Duodenal mucosa (tissue), 2 donors: ENCODE data around the gene EBNA1BP2.

ENCODE experiments used
- H3K27ac ChIP-seq: one replicate; pipeline ENCODE4 v1.7.0; 2013; ENCODE audit warnings: low read depth, low read length
- H3K27me3 ChIP-seq, 2 donors: one replicate each; pipeline ENCODE4 v1.7.0; 2013; ENCODE audit warnings: low read length in 2 of 2, control low read depth in 1 of 2; ENCODE audit not compliant: insufficient read depth in 2 of 2, control insufficient read depth in 1 of 2
- H3K36me3 ChIP-seq, 2 donors: one replicate each; pipeline ENCODE4 v1.7.0; 2013; ENCODE audit warnings: low read length in 2 of 2, control low read depth in 1 of 2; ENCODE audit not compliant: insufficient read depth in 2 of 2, control insufficient read depth in 1 of 2
- H3K4me1 ChIP-seq, 2 donors: one replicate each; pipeline ENCODE4 v1.7.0; 2013; ENCODE audit warnings: low read length in 2 of 2, control low read depth in 1 of 2; ENCODE audit not compliant: insufficient read depth in 2 of 2, control insufficient read depth in 1 of 2
- H3K4me3 ChIP-seq, 2 donors: one replicate each; pipeline ENCODE4 v1.7.0; 2013; ENCODE audit warnings: low read length in 2 of 2, low read depth in 1 of 2
- H3K9ac ChIP-seq, 2 donors: one replicate each; pipeline ENCODE4 v1.7.0; 2013; ENCODE audit warnings: low read length in 2 of 2, low read depth in 1 of 2
- H3K9me3 ChIP-seq, 2 donors: one replicate each; pipeline ENCODE4 v1.7.0; 2013; ENCODE audit warnings: low read length in 2 of 2, control low read depth in 1 of 2; ENCODE audit not compliant: control insufficient read depth in 1 of 2

EBNA1BP2 gene

DNA sequence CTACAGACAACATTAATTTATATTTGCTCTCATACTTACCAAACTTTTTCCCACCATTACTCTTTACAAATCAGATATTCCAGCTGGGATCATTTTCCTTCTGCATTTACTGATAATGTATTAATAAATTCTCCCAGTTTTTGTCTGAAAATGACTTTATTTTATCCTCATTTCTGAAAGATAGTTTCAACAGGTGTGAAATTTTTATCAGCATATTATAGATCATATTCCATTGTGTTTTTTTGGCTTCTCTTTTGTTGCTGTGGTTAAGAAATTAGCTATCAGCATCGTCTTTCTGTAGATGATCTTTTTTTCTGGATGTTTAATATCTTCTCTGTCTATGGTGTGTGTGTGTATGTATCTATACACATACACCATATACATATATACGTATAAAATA is 2.8 kb upstream of the EBNA1BP2 start:
- Histone ChIP-seq H3K27me3 (peaks cover 11 to 15% of the 10 kb centered on the region in 2 donors), H3K4me3 (no peak overlapping the region), H3K9me3 (no peaks in the 10 kb centered on the region)

DNA sequence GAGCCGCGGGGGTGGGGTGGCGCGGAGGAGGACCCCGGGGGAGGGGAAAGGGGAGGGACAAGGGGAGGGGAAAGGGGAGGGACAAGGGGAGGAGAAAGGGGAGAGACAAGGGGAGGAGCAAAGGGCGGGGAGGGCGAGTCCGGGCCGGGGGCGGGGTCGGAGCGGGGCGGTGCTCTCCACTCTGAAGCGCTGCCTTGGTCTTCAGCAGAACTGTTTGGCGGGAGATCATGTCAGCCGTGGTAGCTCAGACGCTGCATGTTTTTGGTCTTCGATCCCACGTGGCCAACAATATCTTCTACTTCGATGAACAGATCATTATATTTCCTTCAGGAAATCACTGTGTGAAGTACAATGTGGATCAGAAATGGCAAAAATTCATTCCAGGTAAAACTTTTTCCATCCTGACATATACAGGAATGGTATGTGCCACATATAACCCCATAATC is 460 bp upstream of the EBNA1BP2 start:
- peaks cover 11 to 32% of the 10 kb centered on the region in 2 donors for H3K36me3 ChIP-seq
- H3K4me1 ChIP-seq = peaks cover 10 to 11% of the 10 kb centered on the region in 2 donors
- no peak overlapping the region for H3K27ac ChIP-seq
- no peak overlapping the region for H3K9ac ChIP-seq
- H3K27me3 ChIP-seq = peaks cover 11 to 14% of the 10 kb centered on the region in 2 donors
- peak overlapping the region; percentile 97 to 100 for H3K4me3 ChIP-seq
- H3K9me3 ChIP-seq = no peaks in the 10 kb centered on the region

More for the DNA sequence above, 2.8 kb upstream of the EBNA1BP2 start:
- Histone ChIP-seq H3K27ac (no peak overlapping the region), H3K9ac (no peak overlapping the region), H3K4me1 (peaks cover 10 to 11% of the 10 kb centered on the region in 2 donors), H3K36me3 (peaks cover 0 to 9% of the 10 kb centered on the region in 2 donors)

DNA sequence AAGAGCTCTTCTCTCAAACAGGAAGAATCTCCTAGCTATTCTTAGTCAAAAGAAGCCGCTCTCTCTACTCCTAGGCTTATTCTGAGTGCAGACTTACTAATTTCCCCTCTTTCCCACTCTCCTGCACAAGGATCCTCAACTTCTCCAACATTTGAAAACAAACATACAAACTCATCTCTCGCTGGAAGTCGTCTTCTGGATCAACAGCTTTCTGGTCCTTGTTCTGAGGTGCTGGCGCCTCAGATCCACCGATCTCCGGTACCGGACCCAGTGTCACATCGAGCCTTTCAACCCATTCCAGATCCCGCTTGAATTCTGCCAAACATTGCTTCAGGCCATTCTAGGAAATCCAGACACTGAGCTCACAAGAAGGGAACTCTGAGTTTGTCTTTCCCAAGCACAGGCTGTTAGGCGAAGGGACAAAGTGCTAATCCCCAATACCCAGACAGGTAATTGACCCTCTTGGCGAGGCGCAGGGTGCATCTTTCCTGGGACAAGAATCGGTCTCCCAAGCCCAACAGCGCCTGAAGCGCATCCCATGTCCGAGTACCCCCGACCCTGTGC is 696 bp downstream of the EBNA1BP2 start:
- H3K9me3 ChIP-seq = no peaks in the 10 kb centered on the region
- H3K9ac ChIP-seq = peak overlapping the region; percentile 76 to 92
- H3K36me3 ChIP-seq = peaks cover 22 to 43% of the 10 kb centered on the region in 2 donors
- peaks cover 10 to 11% of the 10 kb centered on the region in 2 donors for H3K4me1 ChIP-seq
- H3K27me3 ChIP-seq = peaks cover 4 to 6% of the 10 kb centered on the region in 2 donors
- H3K27ac ChIP-seq = no peak overlapping the region
- H3K4me3 ChIP-seq = peak overlapping the region; percentile 97 to 100

DNA sequence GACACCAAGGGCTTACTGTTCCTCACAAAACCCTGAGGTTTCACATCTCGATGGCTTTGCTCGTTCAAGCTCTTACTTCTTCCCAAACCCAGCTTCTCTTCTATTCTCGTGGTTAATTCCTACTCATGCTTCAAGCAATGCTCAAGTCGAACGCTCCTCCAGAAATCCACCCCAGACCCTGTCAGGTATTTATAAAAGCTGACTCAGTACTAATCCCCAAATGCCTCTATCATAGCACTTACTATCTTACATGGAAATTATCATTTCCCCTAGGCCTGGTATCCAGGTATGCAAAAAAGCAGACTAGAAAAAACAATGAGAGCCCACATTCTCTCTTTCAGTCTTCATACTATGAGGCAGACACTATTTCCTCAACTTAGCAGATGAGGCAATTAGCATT is 6.3 kb downstream of the EBNA1BP2 start:
- H3K27ac ChIP-seq = no peak overlapping the region
- no peaks in the 10 kb centered on the region for H3K27me3 ChIP-seq
- H3K9me3 ChIP-seq = no peaks in the 10 kb centered on the region
- peaks cover 38 to 71% of the 10 kb centered on the region in 2 donors for H3K36me3 ChIP-seq
- H3K4me1 ChIP-seq = peaks cover 0 to under 1% of the 10 kb centered on the region in 2 donors
- no peak overlapping the region for H3K9ac ChIP-seq
- no peak overlapping the region for H3K4me3 ChIP-seq

DNA sequence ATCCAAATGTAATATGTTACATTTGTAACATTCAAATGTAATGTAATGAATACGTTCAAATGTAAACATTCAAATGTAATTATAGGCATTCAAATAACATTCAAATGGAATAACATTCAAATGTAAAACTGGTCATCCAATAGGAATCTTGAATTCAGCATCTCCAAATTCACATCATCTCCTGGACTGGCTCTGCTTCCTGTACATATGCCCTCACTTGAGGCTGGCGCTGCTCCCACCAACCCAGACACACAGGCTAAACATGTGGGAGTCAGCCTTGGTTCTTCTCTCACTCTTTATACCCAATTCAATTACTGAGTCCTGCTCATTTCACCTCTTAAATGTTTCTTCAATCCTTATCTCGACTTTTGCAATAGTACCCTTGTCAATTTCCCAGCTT is 6.9 kb downstream of the EBNA1BP2 start:
- Histone ChIP-seq H3K9me3 (no peaks in the 10 kb centered on the region), H3K4me1 (no peaks in the 10 kb centered on the region), H3K27me3 (no peaks in the 10 kb centered on the region), H3K9ac (no peak overlapping the region), H3K4me3 (no peak overlapping the region), H3K36me3 (peaks cover 38 to 65% of the 10 kb centered on the region in 2 donors), H3K27ac (no peak overlapping the region)

DNA sequence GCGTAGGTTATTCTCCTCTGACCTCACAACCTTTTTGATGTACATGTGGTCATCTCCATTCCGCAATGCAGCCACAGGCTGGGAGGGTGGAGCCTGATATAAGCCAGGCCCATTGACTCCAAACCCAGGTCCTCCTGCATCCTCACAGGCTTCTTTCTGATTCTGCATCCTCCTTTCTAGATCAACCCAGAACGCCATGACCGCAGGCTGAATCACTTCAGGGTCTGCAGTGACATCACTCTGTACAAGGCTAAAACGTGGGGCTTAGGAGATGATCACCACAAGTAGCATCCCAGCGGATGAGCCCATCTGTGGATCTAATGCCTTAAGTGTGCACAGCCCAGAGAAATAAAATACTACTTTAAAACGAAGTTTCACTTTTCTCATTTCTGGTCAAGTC is 16.1 kb downstream of the EBNA1BP2 start:
- peaks cover 9 to 11% of the 10 kb centered on the region in 2 donors for H3K27me3 ChIP-seq
- H3K27ac ChIP-seq = no peak overlapping the region
- no peaks in the 10 kb centered on the region for H3K9me3 ChIP-seq
- H3K9ac ChIP-seq = no peak overlapping the region
- H3K36me3 ChIP-seq = no peaks in the 10 kb centered on the region
- H3K4me3 ChIP-seq = no peak overlapping the region
- no peaks in the 10 kb centered on the region for H3K4me1 ChIP-seq

DNA sequence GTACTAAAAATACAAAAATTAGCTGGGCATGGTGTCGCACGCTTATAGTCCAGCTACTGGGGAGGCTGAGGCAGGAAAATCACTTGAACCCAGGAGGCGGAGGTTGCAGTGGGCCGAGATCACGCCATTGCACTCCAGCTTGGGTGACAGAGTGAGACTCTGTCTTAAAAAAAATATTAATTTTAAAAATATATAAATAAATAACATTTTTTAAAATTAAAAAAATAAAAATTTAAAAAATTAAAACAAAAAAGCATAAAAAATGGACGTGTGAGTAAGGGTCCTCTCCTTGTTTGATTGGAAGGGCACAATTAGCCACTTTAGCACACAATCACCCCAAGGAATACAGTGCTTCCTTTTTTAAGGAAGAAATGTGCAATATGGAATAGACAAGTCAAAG is 18.6 kb downstream of the EBNA1BP2 start:
- Histone ChIP-seq H3K9ac (no peak overlapping the region), H3K4me1 (no peaks in the 10 kb centered on the region), H3K4me3 (no peak overlapping the region), H3K27me3 (peaks cover 13 to 15% of the 10 kb centered on the region in 2 donors), H3K27ac (no peak overlapping the region), H3K9me3 (no peaks in the 10 kb centered on the region), H3K36me3 (no peaks in the 10 kb centered on the region)

DNA sequence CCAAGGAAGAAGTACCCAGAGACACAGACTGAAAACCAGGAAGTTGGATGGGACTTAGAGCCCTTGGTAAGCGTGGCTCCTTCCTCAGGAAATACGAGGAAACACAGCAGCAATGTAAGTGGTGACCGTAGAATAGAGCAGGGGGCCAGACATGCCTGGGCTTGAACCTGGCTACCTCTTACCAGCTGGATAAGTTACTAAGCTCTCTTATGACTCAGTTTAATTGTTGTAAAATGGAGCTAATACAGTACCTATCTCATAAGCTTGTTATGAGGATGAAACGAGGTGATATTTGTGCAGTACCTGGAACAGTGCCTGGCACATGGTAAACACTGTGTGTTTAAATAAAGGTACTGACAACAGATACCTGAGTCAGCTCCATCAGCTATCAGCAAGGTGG is 19.2 kb downstream of the EBNA1BP2 start:
- Histone ChIP-seq H3K4me3 (no peak overlapping the region), H3K27ac (no peak overlapping the region), H3K27me3 (peaks cover 15 to 18% of the 10 kb centered on the region in 2 donors), H3K36me3 (no peaks in the 10 kb centered on the region), H3K9me3 (no peaks in the 10 kb centered on the region), H3K4me1 (no peaks in the 10 kb centered on the region), H3K9ac (no peak overlapping the region)

DNA sequence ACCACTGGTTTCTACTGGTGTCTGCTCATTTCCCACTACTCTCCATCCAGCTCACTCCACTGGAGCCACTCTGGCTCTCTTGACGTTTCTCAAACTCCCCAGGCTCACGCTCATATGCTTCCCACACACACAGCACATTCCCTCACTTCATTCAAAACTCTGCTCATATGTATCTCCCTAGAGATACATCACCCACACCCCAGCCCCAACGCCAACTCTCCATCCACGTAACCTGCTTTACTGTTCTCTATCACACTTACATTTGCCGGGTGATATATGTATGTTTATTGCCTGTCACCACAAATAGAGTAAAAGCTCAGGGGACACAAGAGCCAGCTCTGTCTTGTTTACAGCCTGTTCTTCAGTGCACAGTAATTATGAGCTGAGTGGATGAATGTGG is 22.2 kb downstream of the EBNA1BP2 start:
- Histone ChIP-seq H3K27me3 (peaks cover 20 to 37% of the 10 kb centered on the region in 2 donors), H3K36me3 (no peaks in the 10 kb centered on the region), H3K4me1 (no peaks in the 10 kb centered on the region), H3K4me3 (no peak overlapping the region), H3K27ac (no peak overlapping the region), H3K9ac (no peak overlapping the region), H3K9me3 (no peaks in the 10 kb centered on the region)

DNA sequence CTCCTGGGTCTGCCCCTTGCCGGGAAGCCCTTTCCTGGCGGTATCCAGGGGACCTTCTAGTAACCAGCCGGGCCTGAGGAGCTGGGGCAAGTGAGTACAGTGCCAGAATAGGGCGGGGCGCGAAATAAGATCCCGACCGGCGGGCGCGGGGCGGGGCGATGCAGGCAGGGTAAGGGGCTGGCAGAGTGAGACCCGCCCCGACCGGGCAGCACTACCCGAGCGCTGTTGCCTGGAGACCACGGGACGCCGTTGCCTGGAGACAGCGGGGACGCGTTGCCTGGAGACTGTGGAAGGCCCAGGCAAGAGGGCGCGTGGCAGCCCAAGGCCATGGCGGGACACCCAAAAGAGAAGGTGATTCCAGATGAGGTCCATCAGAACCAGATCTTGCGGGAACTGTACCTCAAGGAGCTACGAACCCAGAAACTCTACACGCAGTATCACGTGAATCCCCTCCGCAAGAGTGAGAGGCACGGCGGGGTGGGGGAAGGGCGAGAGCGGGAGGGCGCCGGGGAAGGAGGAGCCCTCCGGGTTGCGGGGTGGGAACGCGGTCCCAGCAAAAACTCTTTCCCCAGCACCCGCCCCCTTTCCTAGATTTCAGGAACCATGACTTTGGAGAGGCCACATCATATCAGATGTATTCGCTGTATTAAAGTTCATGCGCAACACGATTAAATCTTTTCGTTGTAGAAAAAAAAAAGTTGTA is 24.3 kb downstream of the EBNA1BP2 start:
- no peak overlapping the region for H3K9ac ChIP-seq
- no peak overlapping the region for H3K27ac ChIP-seq
- H3K36me3 ChIP-seq = no peaks in the 10 kb centered on the region
- H3K4me1 ChIP-seq = no peaks in the 10 kb centered on the region
- peak overlapping the region; percentile 37 to 53 for H3K4me3 ChIP-seq
- no peaks in the 10 kb centered on the region for H3K9me3 ChIP-seq
- H3K27me3 ChIP-seq = peaks cover 20 to 49% of the 10 kb centered on the region in 2 donors
